D721Med (cell line): ENCODE results near the gene KLHL28.

Experiments used
- DNase-seq: peaks from one replicate; pipeline ENCODE4 v3.0.0; 2011; ENCODE audit warnings: low spot score; ENCODE audit not compliant: insufficient read length
- FAIRE-seq: peaks from 2 replicates; lab custom pipeline; 2011; peaks lifted over from hg19 to GRCh38; lab: Jason Lieb, UNC
- CTCF ChIP-seq: IDR thresholded peaks from 2 replicates; pipeline ENCODE4 v1.5.1; 2012; ENCODE audit warnings: mild to moderate bottlenecking, control low read depth; ENCODE audit not compliant: insufficient read depth; ENCODE audit errors: missing control alignments

The KLHL28 gene

GRCh38 chr14:44968714-44969113, 7.0 kb upstream of the KLHL28 start:
- TF ChIP-seq CTCF = no peak
- peak; percentile 16 for FAIRE-seq
- DNase-seq = no peak

GRCh38 chr14:44966601-44967336, 5.0 kb upstream of the KLHL28 start:
- FAIRE-seq (no peak), DNase-seq (no peak)
- TF ChIP-seq CTCF = no peak

DNA sequence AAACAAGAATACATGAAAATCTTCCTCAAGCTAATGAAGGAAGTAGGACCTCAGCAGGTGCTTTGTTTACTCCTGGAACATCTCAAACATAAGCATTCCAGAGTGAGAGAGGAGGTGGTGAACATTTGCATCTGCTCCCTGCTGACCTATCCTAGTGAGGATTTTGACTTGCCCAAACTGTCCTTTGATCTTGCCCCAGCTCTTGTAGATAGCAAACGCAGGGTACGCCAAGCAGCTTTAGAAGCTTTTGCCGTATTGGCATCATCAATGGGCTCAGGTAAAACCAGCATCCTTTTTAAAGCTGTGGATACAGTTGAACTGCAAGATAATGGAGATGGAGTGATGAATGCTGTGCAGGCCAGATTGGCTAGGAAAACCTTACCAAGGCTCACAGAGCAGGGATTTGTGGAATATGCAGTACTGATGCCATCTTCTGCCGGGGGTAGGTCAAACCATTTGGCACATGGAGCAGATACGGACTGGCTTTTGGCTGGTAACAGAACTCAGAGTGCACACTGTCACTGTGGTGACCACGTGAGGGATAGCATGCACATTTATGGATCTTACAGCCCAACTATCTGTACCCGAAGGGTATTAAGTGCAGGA, 2.1 kb upstream of the KLHL28 start:
- no peak for DNase-seq
- FAIRE-seq = no peak
- peak; percentile 8 for TF ChIP-seq CTCF

DNA sequence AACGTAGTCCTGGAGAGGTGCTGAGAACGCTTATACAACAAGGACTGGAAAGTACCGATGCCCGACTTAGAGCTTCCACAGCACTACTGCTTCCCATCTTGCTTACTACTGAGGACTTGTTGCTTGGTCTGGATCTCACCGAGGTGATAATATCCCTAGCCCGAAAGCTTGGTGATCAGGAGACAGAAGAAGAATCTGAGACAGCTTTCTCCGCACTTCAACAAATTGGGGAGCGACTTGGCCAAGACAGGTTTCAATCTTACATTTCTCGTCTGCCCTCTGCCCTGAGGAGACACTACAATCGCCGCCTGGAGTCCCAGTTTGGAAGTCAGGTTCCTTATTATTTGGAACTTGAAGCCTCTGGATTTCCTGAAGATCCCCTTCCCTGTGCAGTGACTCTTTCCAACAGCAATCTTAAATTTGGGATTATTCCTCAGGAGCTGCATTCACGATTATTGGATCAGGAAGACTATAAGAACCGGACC, 1.3 kb upstream of the KLHL28 start:
- FAIRE-seq = no peak
- TF ChIP-seq CTCF = no peak
- DNase-seq = no peak

GRCh38 chr14:44962334-44963043, 742 bp upstream of the KLHL28 start:
- FAIRE-seq (no peak), DNase-seq (no peak)
- no peak for TF ChIP-seq CTCF

- FAIRE-seq = no peak
- DNase-seq = no peak
- TF ChIP-seq CTCF = no peak
Measured at GRCh38 chr14:44961151-44961553, 595 bp downstream of the KLHL28 start.
